GM18867 (cell line): ENCODE data around the gene SHCBP1.
"Not testable (repeated sequence)": the region's sequence is repeated elsewhere in the genome, so short reads cannot be mapped to it uniquely, and the experiment has no call there.

ENCODE experiments used
- ATAC-seq: cut with Tn5 transposase; IDR thresholded peaks from one replicate; pipeline ENCODE4 v1.9.1; 2021; ENCODE audit warnings: mild to moderate bottlenecking, moderate library complexity; ENCODE audit not compliant: unreplicated experiment

Gene SHCBP1

DNA sequence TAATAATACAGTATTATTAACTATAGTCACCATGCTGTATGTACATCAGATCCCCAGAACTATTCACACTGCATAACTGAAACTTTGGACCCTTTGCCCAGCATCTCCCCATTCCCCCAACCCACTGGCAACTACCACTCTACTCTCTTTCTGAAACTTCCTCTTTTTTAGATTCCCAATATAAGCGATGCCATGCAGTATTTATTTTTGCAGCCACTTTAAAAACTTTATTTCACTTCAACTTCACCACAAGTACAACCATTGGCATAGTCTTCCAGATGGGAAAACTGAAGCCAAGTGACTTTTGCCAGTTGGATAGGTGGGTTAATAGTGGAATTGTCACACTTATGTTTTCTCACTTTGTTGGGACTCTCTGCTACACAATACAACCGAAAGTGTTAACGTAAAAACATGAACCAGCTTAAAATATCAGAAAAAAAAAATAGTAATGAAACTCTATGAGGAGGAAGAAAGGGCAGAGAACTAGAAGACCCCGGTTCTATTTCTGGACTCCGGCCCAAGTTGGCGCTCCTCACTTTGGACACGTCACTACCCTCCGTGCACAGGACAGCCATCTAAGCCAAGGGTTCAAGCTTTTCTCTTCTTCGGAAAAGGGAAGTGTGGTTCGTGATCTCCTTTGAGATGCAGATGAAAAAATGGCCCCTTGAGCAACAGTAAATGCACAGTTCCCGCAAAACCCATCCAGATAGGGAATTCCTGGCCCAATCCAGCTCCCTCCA is 743 bp downstream of the SHCBP1 start:
- peak; percentile 16 for ATAC-seq

GRCh38 chr16:46618516-46618915 is 2.7 kb downstream of the SHCBP1 start:
- ATAC-seq, result no peak

DNA sequence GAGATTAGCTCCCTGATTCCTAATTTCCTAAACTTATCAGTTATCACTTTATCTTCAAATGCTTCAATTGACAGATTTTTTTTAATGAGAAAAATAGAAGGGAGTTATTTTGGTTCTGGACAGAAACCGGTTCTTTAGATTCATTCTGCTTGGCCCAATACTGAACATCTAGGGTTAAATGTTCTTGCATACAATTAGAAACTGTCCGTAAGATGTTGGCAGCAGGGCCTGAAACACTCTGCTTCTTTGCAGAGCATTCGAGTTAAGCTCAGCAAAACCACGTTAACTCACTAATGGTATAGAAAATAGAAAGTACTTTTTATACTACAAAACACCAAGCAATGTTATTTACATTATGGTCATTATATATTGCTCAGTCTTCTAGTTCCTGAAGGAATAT is 7.2 kb downstream of the SHCBP1 start:
- no peak for ATAC-seq

DNA sequence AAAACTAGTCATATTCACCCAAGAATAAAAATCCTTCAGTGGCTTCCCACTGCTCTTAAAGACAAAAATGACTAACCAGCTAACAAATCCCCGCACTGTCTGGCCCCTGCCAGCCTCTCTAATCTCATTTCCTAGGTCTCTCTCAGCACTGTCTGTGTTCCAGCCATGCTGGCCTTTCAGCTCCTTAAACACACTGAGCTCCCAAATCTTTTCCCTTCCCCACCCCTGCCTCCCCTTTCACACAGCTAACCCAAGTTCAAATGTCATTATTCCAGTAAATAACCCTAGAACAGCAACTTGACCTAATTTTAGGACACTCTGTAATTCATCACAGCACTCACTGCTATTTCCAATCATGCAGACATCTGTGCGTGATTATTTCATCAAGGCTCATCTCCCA is 7.8 kb downstream of the SHCBP1 start:
- no peak for ATAC-seq

DNA sequence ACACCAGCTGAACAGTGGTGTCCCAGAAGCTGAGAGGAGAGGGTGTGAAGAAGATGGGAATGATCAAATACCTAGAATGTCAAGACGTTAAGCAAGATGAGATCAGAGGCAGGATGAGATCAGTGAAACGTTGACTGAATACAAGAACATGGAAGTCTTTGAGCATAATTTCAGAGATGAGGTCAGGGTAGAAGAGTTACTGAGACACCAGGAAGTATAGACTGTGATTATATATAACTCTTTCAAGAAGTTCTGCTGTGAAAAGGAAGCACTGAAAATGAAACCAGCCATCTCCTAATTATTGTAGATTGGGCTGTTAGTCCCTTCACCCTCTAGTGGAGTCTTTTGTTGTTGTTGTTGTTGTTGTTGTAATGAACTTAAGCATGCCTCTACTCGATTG is 9.1 kb downstream of the SHCBP1 start:
- peak; percentile 72 for ATAC-seq

- ATAC-seq, result no peak
Measured at GRCh38 chr16:46607529-46607928, 13.7 kb downstream of the SHCBP1 start.

DNA sequence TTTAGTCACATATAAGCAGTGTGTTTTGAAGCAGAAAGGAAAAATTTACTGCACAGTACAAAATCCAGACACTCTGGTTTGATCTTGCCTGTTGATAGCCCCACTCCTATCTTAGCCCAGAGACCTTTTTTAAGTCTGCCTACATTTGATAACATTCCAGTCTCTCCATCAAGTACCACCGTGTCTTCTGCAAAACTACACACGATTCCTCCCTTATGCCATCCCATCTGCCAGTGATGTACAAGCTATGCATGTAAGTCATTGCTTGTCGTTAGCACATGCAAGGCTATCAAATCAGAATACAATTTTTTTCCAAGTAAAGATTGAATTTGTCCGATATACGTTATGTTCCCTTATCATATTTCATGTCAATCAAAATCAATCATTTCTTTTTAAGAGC is 14.9 kb downstream of the SHCBP1 start:
- no peak for ATAC-seq

DNA sequence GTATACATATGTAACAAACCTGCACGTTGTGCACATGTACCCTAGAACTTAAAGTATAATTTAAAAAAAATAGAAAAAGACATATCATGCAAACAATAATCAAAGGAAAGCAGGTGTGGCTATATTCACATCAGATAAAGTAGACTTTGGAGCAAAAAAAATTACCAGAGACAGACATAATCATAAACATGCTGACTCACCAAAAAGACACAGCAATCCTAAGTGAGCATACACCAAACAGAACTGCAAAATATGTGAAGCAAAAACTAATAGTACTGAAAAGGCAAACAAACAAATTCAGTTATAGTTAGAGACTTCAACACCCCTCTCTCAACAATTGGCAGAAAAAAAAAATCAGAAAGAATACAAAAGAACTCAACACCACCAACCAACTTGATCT is 29.9 kb downstream of the SHCBP1 start:
- ATAC-seq, result no peak

DNA sequence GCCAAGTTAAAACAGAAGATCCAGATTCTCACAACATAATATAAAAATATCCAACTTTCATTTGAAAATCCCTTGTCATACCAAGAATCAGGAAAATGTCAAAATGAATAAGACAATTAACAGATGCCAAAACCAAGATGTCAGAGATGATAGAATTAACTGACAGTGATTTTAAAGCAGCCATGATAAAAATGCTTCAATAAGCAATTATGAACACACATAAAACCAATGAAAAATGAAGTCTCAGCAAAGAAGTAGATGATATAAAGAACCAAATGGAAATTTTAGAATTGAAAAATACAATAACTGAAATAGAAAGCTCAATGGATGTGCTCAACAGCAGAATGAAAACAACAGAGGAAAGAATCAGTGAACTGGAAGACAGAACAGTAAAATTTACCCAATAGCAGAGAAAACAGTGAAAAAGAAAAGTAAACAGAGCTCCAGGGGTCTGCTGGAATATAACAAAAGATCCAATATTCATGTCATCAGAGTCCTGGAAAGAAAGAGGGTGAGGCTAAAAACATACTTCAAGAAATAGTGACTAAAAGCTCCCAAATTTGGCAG is 35.1 kb downstream of the SHCBP1 start:
- ATAC-seq, result no peak

- ATAC-seq, result no peak
Measured at GRCh38 chr16:46583036-46583435, 38.1 kb downstream of the SHCBP1 start.

GRCh38 chr16:46582313-46582712 is 38.9 kb downstream of the SHCBP1 start:
- no peak for ATAC-seq

GRCh38 chr16:46577988-46578579 is 43.1 kb downstream of the SHCBP1 start:
- ATAC-seq, result no peak

DNA sequence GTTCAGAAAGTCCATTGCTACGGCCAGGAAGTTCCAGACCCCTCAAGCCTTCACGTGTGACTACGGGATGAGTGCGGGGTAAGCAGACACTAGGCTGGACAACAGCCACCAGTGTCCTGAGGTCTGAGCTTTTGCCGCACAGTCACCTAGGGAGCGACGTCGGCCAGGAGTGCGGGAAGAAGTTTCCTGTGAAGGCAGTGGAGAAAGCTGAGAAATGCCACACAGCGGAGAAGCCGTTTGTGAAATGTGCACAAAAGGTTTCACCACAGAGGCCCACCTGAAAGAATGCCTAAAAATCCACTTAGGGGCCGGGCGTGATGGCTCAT is 47.4 kb downstream of the SHCBP1 start:
- ATAC-seq, result no peak

DNA sequence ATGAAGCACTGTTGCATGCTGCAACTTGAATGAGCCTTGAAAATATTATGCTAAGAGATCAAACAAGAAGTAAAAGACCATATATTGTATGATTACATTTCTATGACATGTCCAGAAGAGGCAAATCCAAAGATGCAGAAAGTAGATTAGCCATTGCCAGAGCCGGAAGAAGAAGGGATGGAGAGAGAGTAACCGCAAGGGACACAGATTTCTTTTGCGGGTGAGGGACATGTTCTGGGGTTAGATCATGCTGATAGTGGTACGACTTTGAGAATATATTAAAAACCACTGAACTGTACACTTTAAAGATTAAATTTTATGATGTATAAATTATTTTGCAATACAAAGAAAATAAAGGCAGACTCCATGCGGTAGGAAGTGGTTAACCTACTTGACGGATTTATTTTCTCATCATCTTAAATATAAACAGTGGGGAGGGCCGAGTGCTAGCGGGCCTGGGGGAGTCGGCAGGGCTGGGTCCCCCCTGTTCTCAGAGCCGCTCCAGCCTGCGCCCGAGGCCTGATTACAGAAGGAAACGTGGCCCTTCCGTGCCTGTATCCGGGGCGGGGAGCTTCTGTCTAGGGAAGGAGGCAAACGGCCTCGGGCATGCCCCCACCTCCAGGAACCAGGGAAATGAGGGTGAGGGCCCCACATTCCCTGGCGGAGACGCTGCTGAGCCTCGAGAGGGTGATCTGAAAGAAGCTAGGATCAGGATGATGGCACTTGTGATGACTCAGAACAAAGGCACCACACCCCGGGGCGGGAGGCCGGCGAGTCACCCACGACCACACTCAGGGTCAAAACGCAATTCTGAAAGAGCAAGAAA is 48.0 kb downstream of the SHCBP1 start:
- ATAC-seq, result no peak

DNA sequence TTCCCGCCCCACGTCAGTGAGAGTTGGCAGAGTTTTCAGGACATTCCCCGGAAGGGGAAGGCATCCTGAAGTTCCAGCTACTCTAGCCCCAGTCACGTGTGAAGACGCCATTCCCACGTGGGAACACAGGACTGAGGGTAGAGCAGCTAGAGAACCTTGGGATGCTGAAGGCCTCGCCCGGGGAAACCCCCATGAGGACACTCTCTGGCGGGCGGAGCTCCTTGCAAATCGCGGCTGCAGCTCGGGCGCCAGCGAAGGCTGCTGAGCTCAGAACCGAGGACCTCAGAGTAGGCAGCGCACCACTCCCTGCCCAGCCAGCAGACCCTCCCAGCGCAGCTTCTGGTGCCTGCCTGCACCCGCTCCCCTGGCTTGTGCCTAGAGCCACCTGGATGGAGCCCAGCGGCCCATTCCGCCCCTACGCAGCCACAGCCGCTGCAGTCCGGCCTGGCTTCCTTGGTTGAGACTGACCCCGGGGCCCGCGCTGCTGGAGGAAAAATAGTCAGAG is 51.9 kb downstream of the SHCBP1 start:
- no peak for ATAC-seq

DNA sequence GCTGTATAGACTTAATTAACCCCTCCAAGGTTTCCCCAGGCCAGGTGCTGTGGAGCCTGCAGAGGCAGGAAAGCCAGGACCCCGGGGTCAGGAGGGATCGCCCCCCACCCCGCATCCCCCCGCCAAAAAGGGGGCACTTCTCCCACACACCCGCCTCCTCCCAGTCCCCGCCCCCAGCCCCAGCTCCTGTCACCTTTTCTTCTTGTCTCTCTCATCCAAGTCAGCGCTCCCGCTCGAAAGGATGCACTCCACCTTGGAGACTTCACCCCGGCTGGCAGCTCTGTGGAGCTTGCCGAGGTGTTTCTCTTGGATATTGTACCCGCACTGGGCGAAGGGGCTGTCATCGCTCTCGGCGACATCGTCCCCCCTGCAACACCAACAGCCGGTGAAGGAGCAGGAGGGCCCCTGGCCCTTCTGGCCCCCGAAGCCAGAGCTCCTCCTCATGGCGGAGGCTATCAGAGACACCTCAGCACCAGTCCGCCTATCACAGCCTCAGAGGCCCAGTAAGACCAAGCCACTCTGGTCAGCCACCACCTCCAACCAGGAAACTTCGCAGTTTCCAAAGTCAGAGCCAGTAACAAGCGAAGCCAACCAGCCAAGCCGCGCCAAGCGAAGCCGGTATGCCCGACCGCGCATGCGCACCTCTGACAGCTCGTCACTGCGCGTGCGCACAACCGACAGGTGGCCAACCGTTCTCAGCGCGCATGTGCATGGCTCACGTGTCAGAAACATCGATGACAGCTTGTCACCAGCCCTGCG is 52.5 kb downstream of the SHCBP1 start:
- no peak for ATAC-seq

- no peak for ATAC-seq
Measured at GRCh38 chr16:46562979-46563378, 58.2 kb downstream of the SHCBP1 start.

GRCh38 chr16:46558018-46558417 is 63.2 kb downstream of the SHCBP1 start:
- ATAC-seq, result no peak

GRCh38 chr16:46555951-46556350 is 65.2 kb downstream of the SHCBP1 start:
- no peak for ATAC-seq

DNA sequence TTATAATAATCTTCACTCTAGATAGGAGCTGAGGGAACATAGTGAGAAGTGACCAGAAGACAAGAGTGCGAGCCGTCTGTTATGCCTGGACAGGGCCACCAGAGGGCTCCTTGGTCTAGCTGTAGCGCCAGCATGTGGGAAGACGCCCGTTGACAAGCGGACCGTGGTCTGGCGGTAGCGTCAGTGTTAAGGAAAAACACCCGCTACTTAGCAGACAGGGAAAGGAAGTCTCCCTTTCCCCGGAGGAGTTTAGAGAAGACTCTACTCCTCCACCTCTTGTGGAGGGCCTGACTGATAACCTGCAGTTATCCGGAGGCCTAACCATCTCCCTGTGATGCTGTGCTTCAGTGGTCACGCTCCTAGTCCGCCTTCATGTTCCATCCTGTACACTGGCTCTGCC is 66.7 kb downstream of the SHCBP1 start:
- ATAC-seq, result not testable (repeated sequence)

GRCh38 chr16:46549477-46549876 is 71.7 kb downstream of the SHCBP1 start:
- ATAC-seq, result no peak
